Tibial artery (tissue), 4 donors: Measurements from ENCODE around the gene SNX25.
"Not testable (repeated sequence)": the region's sequence is repeated elsewhere in the genome, so short reads cannot be mapped to it uniquely, and the experiment has no call there.

Source experiments
- DNase-seq, 2 donors: peaks; one replicate each; pipeline ENCODE4 v3.0.0-alpha.2; 2019
- H3K27ac ChIP-seq, 2 donors: fragments of 200-600 bp; sonication (generic) in 1 of 2; 1 replicate in 1 of 2; 2 replicates in 1 of 2; pipeline ENCODE4 v1.5.1; 2018 to 2019; ENCODE audit warnings: mild to moderate bottlenecking in 1 of 2
- H3K27me3 ChIP-seq, 2 donors: fragments of 200-600 bp; sonication (generic) in 1 of 2; one replicate each; pipeline versions ENCODE4 v1.5.1 to v1.6.0; 2016 to 2019
- H3K36me3 ChIP-seq, 3 donors: fragments of 200-600 bp; sonication (generic) in 2 of 3; one replicate each; pipeline ENCODE4 v1.5.1; 2016 to 2019; ENCODE audit warnings: mild to moderate bottlenecking in 2 of 3
- H3K4me1 ChIP-seq, 4 donors: fragments of 200-600 bp; sonication (generic) in 2 of 4; 1 replicate in 3 of 4; 2 replicates in 1 of 4; pipeline ENCODE4 v1.5.1; 2016 to 2019
- H3K4me3 ChIP-seq, 2 donors: fragments of 200-600 bp; sonication (generic) in 1 of 2; 1 replicate in 1 of 2; 2 replicates in 1 of 2; pipeline ENCODE4 v1.5.1; 2018 to 2019; ENCODE audit warnings: mild to moderate bottlenecking in 2 of 2
- H3K9me3 ChIP-seq, 3 donors: fragments of 200-600 bp; sonication (generic) in 1 of 3; one replicate each; pipeline ENCODE4 v1.5.1; 2016 to 2019
- CTCF ChIP-seq, 2 experiments: fragments of 200-600 bp in 1 of 2; fragments of 450-650 bp in 1 of 2; IDR thresholded peaks; one replicate each; pipeline ENCODE4 v1.5.1; 2017 to 2019; ENCODE audit warnings: antibody characterized with exemption in 2 of 2, mild to moderate bottlenecking in 1 of 2, moderate library complexity in 1 of 2
- intact Hi-C: fragments of 100-400 bp; cut with DNase I; formaldehyde crosslinking; loops from one replicate; pipeline ENCODE4 v1.15.0; 2023; ENCODE audit warnings: low total_unique reads

The SNX25 gene

GRCh38 chr4:185311113-185311888 is 101.9 kb downstream of the SNX25 start:
- Histone ChIP-seq H3K36me3 (peaks cover 30 to 47% (median 31%) of the 10 kb centered on the region in 3 donors), H3K9me3 (no peaks in the 10 kb centered on the region), H3K4me1 (no peaks in the 10 kb centered on the region), H3K27ac (no peak overlapping the region), H3K27me3 (no peaks in the 10 kb centered on the region), H3K4me3 (no peak overlapping the region)
- TF ChIP-seq CTCF (IDR thresholded peaks at IDR 0.05), result no peak
- no peak for DNase-seq
- intact Hi-C loops, result no loop called here

- Histone ChIP-seq H3K27me3 (no peaks in the 10 kb centered on the region), H3K4me1 (no peaks in the 10 kb centered on the region), H3K9me3 (no peaks in the 10 kb centered on the region), H3K36me3 (peaks cover 34 to 50% (median 37%) of the 10 kb centered on the region in 3 donors), H3K4me3 (no peak overlapping the region), H3K27ac (no peak overlapping the region)
- no peak for DNase-seq
- intact Hi-C loops, result no loop called here
- TF ChIP-seq CTCF (IDR thresholded peaks at IDR 0.05), result no peak
Measured at GRCh38 chr4:185312699-185313098, 103.3 kb downstream of the SNX25 start.

GRCh38 chr4:185317462-185317861 is 108.1 kb downstream of the SNX25 start:
- H3K27me3 ChIP-seq, H3K4me3 ChIP-seq, H3K4me1 ChIP-seq, H3K27ac ChIP-seq, DNase-seq, intact Hi-C loops, H3K9me3 ChIP-seq: not testable (repeated sequence)
- H3K36me3 ChIP-seq, result peaks cover 16 to 47% (median 22%) of the 10 kb centered on the region in 3 donors

GRCh38 chr4:185317880-185318279 is 108.5 kb downstream of the SNX25 start:
- DNase-seq, result no peak
- H3K4me1 ChIP-seq, result peaks cover 0 to 4% (median 0%) of the 10 kb centered on the region in 4 donors
- no peak for TF ChIP-seq CTCF (IDR thresholded peaks at IDR 0.05)
- peaks cover 12 to 43% (median 18%) of the 10 kb centered on the region in 3 donors for H3K36me3 ChIP-seq
- no peaks in the 10 kb centered on the region for H3K9me3 ChIP-seq
- no peaks in the 10 kb centered on the region for H3K27me3 ChIP-seq
- intact Hi-C loops, result no loop called here
- H3K4me3 ChIP-seq, result no peak overlapping the region
- no peak overlapping the region for H3K27ac ChIP-seq

GRCh38 chr4:185318679-185319078 is 109.3 kb downstream of the SNX25 start:
- Histone ChIP-seq H3K36me3 (peaks cover 11 to 42% (median 21%) of the 10 kb centered on the region in 3 donors), H3K27ac (no peak overlapping the region), H3K4me3 (no peak overlapping the region), H3K4me1 (peaks cover 0 to 4% (median 0%) of the 10 kb centered on the region in 4 donors), H3K27me3 (no peaks in the 10 kb centered on the region), H3K9me3 (no peaks in the 10 kb centered on the region)
- no peak for DNase-seq
- no peak for TF ChIP-seq CTCF (IDR thresholded peaks at IDR 0.05)
- intact Hi-C loops, result no loop called here

GRCh38 chr4:185322803-185323202 is 113.4 kb downstream of the SNX25 start:
- peaks cover 14 to 28% (median 14%) of the 10 kb centered on the region in 3 donors for H3K36me3 ChIP-seq
- peaks cover 0 to 4% (median 0%) of the 10 kb centered on the region in 4 donors for H3K4me1 ChIP-seq
- intact Hi-C loops, result no loop called here
- no peaks in the 10 kb centered on the region for H3K9me3 ChIP-seq
- TF ChIP-seq CTCF (IDR thresholded peaks at IDR 0.05), result no peak
- no peaks in the 10 kb centered on the region for H3K27me3 ChIP-seq
- H3K4me3 ChIP-seq, result no peak overlapping the region
- DNase-seq, result no peak
- no peak overlapping the region for H3K27ac ChIP-seq
